Neuronal stem cell (in vitro differentiated cells): ENCODE data around the gene EGR1.

Experiments used
- DNase-seq: peaks from one replicate; pipeline ENCODE4 v3.0.0-alpha.2; 2013; ENCODE audit warnings: low spot score
- H2AFZ ChIP-seq: one replicate; pipeline ENCODE4 v1.6.1; 2013; ENCODE audit warnings: mild to moderate bottlenecking, low read length, inconsistent platforms
- H2AK5ac ChIP-seq: 2 replicates; pipeline ENCODE4 v1.6.1; 2013; ENCODE audit warnings: low read depth, mild to moderate bottlenecking, inconsistent platforms, low read length, moderate library complexity, mixed read lengths
- H2BK120ac ChIP-seq: 2 replicates; pipeline ENCODE4 v1.6.1; 2013; ENCODE audit warnings: low read depth, mild to moderate bottlenecking, inconsistent platforms, low read length, moderate library complexity, mixed read lengths
- H2BK12ac ChIP-seq: one replicate; pipeline ENCODE4 v1.6.1; 2013; ENCODE audit warnings: low read length, inconsistent platforms
- H2BK15ac ChIP-seq: 2 replicates; pipeline ENCODE4 v1.6.1; 2013; ENCODE audit warnings: mild to moderate bottlenecking, low read length, inconsistent platforms, mixed read lengths
- H2BK5ac ChIP-seq: one replicate; pipeline ENCODE4 v1.6.1; 2013; ENCODE audit warnings: inconsistent platforms, mild to moderate bottlenecking, low read length, moderate library complexity
- H3K14ac ChIP-seq: one replicate; pipeline ENCODE4 v1.6.1; 2013; ENCODE audit warnings: low read length, inconsistent platforms
- H3K18ac ChIP-seq: 2 replicates; pipeline ENCODE4 v1.6.1; 2013; ENCODE audit warnings: low read length, inconsistent platforms
- H3K23ac ChIP-seq: 2 replicates; pipeline ENCODE4 v1.6.1; 2013; ENCODE audit warnings: low read depth, mild to moderate bottlenecking, mixed read lengths, low read length, inconsistent platforms; ENCODE audit not compliant: poor library complexity
- H3K27ac ChIP-seq: replicated peaks from 3 replicates; pipeline ENCODE4 v1.5.1; 2013; ENCODE audit warnings: low read length, inconsistent platforms
- H3K27me3 ChIP-seq, 3 experiments: 2 replicates each; pipeline ENCODE4 v1.6.1; 2013; ENCODE audit warnings: low read length in 3 of 3, mild to moderate bottlenecking in 2 of 3, inconsistent platforms in 1 of 3, low read depth in 1 of 3, mixed read lengths in 1 of 3, moderate library complexity in 1 of 3; ENCODE audit not compliant: control insufficient read depth in 3 of 3, insufficient read depth in 3 of 3
- H3K36me3 ChIP-seq, 2 donors: replicated peaks in 1 of 2; 2 replicates each; pipeline ENCODE4 v1.6.1; 2013; ENCODE audit warnings: low read length in 2 of 2; ENCODE audit not compliant: control insufficient read depth in 2 of 2, insufficient read depth in 2 of 2
- H3K4ac ChIP-seq: 2 replicates; pipeline ENCODE4 v1.6.1; 2013; ENCODE audit warnings: inconsistent platforms, mild to moderate bottlenecking, low read length, moderate library complexity
- H3K4me1 ChIP-seq, 2 donors: 1 replicate in 1 of 2; 2 replicates in 1 of 2; pipeline ENCODE4 v1.6.1; 2013; ENCODE audit warnings: low read length in 2 of 2, low read depth in 1 of 2; ENCODE audit not compliant: control insufficient read depth in 2 of 2, insufficient read depth in 1 of 2
- H3K4me2 ChIP-seq: one replicate; pipeline ENCODE4 v1.6.1; 2013; ENCODE audit warnings: mild to moderate bottlenecking, low read length, inconsistent platforms; ENCODE audit not compliant: insufficient read depth, poor library complexity, severe bottlenecking
- H3K4me3 ChIP-seq, 2 donors: 2 replicates each; pipeline ENCODE4 v1.5.1; 2013; ENCODE audit warnings: low read length in 2 of 2, mild to moderate bottlenecking in 2 of 2, inconsistent platforms in 1 of 2, moderate library complexity in 1 of 2
- H3K79me1 ChIP-seq: one replicate; pipeline ENCODE4 v1.6.1; 2013; ENCODE audit warnings: low read depth, mild to moderate bottlenecking, inconsistent platforms, low read length, moderate library complexity
- H3K9ac ChIP-seq: one replicate; pipeline ENCODE4 v1.6.1; 2013; ENCODE audit warnings: mild to moderate bottlenecking, low read depth, low read length, inconsistent platforms; ENCODE audit not compliant: poor library complexity
- H3K9me3 ChIP-seq, 2 donors: replicated peaks in 1 of 2; 2 replicates each; pipeline versions ENCODE3 to v1.6.1; 2013; ENCODE audit warnings: low read length in 2 of 2, mild to moderate bottlenecking in 2 of 2, inconsistent platforms in 1 of 2, low read depth in 1 of 2, mixed read lengths in 1 of 2, moderate library complexity in 1 of 2; ENCODE audit not compliant: control insufficient read depth in 2 of 2, insufficient read depth in 1 of 2
- H4K8ac ChIP-seq: one replicate; pipeline ENCODE4 v1.6.1; 2013; ENCODE audit warnings: low read depth, mild to moderate bottlenecking, inconsistent platforms, low read length, moderate library complexity
- H4K91ac ChIP-seq: one replicate; pipeline ENCODE4 v1.6.1; 2013; ENCODE audit warnings: low read length, low read depth, mild to moderate bottlenecking, inconsistent platforms; ENCODE audit not compliant: poor library complexity
- WGBS, 2 donors: extraction: QIAGEN DNeasy Blood & Tissue Kit; methylation state at CpG; one replicate each; pipeline ENCODE4 v1.1.7; 2013; ENCODE audit warnings: missing lambda C conversion rate in 2 of 2, mixed read lengths in 1 of 2; ENCODE audit not compliant: insufficient read length in 2 of 2, insufficient replicate concordance in 1 of 2; ENCODE audit errors: extremely low coverage in 2 of 2; 5-methylcytosine and 5-hydroxymethylcytosine counted together

EGR1 gene

DNA sequence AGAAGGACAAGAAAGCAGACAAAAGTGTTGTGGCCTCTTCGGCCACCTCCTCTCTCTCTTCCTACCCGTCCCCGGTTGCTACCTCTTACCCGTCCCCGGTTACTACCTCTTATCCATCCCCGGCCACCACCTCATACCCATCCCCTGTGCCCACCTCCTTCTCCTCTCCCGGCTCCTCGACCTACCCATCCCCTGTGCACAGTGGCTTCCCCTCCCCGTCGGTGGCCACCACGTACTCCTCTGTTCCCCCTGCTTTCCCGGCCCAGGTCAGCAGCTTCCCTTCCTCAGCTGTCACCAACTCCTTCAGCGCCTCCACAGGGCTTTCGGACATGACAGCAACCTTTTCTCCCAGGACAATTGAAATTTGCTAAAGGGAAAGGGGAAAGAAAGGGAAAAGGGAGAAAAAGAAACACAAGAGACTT lies 2.4 kb downstream of the EGR1 start:
- no peak overlapping the region for H3K9ac ChIP-seq
- peaks cover 0 to 17% (median 2%) of the 10 kb centered on the region in 3 experiments for H3K27me3 ChIP-seq
- H2BK15ac ChIP-seq, result no peak overlapping the region
- peaks cover 13% of the 10 kb centered on the region for H3K79me1 ChIP-seq
- no peak overlapping the region for H2AK5ac ChIP-seq
- H2BK5ac ChIP-seq, result peak overlapping the region; percentile 11
- H3K9me3 ChIP-seq, result no peaks in the 10 kb centered on the region
- no peak overlapping the region for H2BK120ac ChIP-seq
- no peak overlapping the region for H3K4ac ChIP-seq
- H3K14ac ChIP-seq, result no peak overlapping the region
- H3K27ac ChIP-seq, result no peak overlapping the region
- peaks cover 15 to 30% of the 10 kb centered on the region in 2 donors for H3K4me1 ChIP-seq
- H4K8ac ChIP-seq, result no peak overlapping the region
- H3K4me2 ChIP-seq, result no peak overlapping the region
- no peak overlapping the region for H2BK12ac ChIP-seq
- H3K18ac ChIP-seq, result no peak overlapping the region
- no peak for DNase-seq
- H3K36me3 ChIP-seq, result peaks cover 15 to 31% of the 10 kb centered on the region in 2 donors
- no peak overlapping the region for H2AFZ ChIP-seq
- H3K23ac ChIP-seq, result peak overlapping the region; percentile 4
- WGBS, 2 donors, result no CpG with 5 or more reads among the region's 14 CpGs
- H4K91ac ChIP-seq, result no peak overlapping the region
- peak overlapping the region; percentile 11 to 95 for H3K4me3 ChIP-seq

DNA sequence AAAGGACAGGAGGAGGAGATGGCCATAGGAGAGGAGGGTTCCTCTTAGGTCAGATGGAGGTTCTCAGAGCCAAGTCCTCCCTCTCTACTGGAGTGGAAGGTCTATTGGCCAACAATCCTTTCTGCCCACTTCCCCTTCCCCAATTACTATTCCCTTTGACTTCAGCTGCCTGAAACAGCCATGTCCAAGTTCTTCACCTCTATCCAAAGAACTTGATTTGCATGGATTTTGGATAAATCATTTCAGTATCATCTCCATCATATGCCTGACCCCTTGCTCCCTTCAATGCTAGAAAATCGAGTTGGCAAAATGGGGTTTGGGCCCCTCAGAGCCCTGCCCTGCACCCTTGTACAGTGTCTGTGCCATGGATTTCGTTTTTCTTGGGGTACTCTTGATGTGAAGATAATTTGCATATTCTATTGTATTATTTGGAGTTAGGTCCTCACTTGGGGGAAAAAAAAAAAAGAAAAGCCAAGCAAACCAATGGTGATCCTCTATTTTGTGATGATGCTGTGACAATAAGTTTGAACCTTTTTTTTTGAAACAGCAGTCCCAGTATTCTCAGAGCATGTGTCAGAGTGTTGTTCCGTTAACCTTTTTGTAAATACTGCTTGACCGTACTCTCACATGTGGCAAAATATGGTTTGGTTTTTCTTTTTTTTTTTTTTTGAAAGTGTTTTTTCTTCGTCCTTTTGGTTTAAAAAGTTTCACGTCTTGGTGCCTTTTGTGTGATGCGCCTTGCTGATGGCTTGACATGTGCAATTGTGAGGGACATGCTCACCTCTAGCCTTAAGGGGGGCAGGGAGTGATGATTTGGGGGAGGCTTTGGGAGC lies 3.1 kb downstream of the EGR1 start:
- no peak overlapping the region for H4K91ac ChIP-seq
- no peak overlapping the region for H3K18ac ChIP-seq
- H3K27ac ChIP-seq, result no peak overlapping the region
- H2BK120ac ChIP-seq, result no peak overlapping the region
- peaks cover 13% of the 10 kb centered on the region for H3K79me1 ChIP-seq
- H4K8ac ChIP-seq, result no peak overlapping the region
- H3K36me3 ChIP-seq, result peaks cover 15 to 31% of the 10 kb centered on the region in 2 donors
- no peak overlapping the region for H2BK5ac ChIP-seq
- no peaks in the 10 kb centered on the region for H3K9me3 ChIP-seq
- no peak overlapping the region for H2AFZ ChIP-seq
- no peak overlapping the region for H3K4ac ChIP-seq
- no CpG with 5 or more reads among the region's 7 CpGs for WGBS, 2 donors
- no peak for DNase-seq
- H2BK15ac ChIP-seq, result no peak overlapping the region
- no peak overlapping the region for H3K14ac ChIP-seq
- peak overlapping the region in 1 of 2 donors; percentile 95 for H3K4me3 ChIP-seq
- H2AK5ac ChIP-seq, result no peak overlapping the region
- no peak overlapping the region for H2BK12ac ChIP-seq
- no peak overlapping the region for H3K9ac ChIP-seq
- H3K27me3 ChIP-seq, result peaks cover 0 to 17% (median 2%) of the 10 kb centered on the region in 3 experiments
- H3K4me2 ChIP-seq, result no peak overlapping the region
- peaks cover 13 to 29% of the 10 kb centered on the region in 2 donors for H3K4me1 ChIP-seq
- H3K23ac ChIP-seq, result no peak overlapping the region

DNA sequence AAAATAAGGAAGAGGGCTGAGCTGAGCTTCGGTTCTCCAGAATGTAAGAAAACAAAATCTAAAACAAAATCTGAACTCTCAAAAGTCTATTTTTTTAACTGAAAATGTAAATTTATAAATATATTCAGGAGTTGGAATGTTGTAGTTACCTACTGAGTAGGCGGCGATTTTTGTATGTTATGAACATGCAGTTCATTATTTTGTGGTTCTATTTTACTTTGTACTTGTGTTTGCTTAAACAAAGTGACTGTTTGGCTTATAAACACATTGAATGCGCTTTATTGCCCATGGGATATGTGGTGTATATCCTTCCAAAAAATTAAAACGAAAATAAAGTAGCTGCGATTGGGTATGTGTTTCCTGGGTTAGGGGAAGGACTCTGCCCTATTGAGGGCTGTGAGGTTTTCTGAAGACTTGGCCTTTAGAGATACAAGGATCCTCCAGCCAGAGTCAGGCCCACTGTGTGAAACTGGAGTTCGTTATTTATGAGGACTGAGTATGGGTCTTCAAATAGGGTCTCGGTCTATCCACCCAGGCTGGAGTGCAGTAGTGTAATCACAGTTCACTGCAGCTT lies 3.8 kb downstream of the EGR1 start:
- no peak for DNase-seq

More for the DNA sequence above, 3.8 kb downstream of the EGR1 start:
- no peak overlapping the region for H2BK5ac ChIP-seq
- no peak overlapping the region for H3K4me2 ChIP-seq
- H2AK5ac ChIP-seq, result no peak overlapping the region
- H3K4me1 ChIP-seq, result peaks cover 10 to 26% of the 10 kb centered on the region in 2 donors
- H4K8ac ChIP-seq, result no peak overlapping the region
- H2BK15ac ChIP-seq, result no peak overlapping the region
- no peak overlapping the region for H3K14ac ChIP-seq
- no peak overlapping the region for H3K4me3 ChIP-seq
- H3K23ac ChIP-seq, result no peak overlapping the region
- H3K9me3 ChIP-seq, result no peaks in the 10 kb centered on the region
- H3K36me3 ChIP-seq, result peaks cover 15 to 31% of the 10 kb centered on the region in 2 donors
- H2BK120ac ChIP-seq, result no peak overlapping the region
- H3K4ac ChIP-seq, result no peak overlapping the region
- H3K18ac ChIP-seq, result no peak overlapping the region
- H2BK12ac ChIP-seq, result no peak overlapping the region
- no peak overlapping the region for H3K27ac ChIP-seq
- H2AFZ ChIP-seq, result no peak overlapping the region
- WGBS, 2 donors, result no CpG with 5 or more reads among the region's 8 CpGs
- no peak overlapping the region for H3K9ac ChIP-seq
- H3K79me1 ChIP-seq, result peaks cover 13% of the 10 kb centered on the region
- no peak overlapping the region for H4K91ac ChIP-seq
- peaks cover 0 to 17% (median 2%) of the 10 kb centered on the region in 3 experiments for H3K27me3 ChIP-seq
